Activated CD8-positive, alpha-beta T cell treated with anti-CD3 and anti-CD28 coated beads, Interleukin-2, amount 10 ng/mL, durations not matched to agents 7 days and 5 days (primary cell): ENCODE results near the gene CACNA1G. TPM values are rescaled to one million over a fixed set of nuclear protein-coding genes. Genes with fewer than 3 reads are reported as not detected.

Experiments
- ATAC-seq: fragments of 150-1000 bp; cut with Tn5 transposase; one replicate; pipeline ENCODE4 v1.10.0; 2021; ENCODE audit warnings: moderate library complexity
- CTCF ChIA-PET: fragments of 350-600 bp; sonication (Branson Sonifier 250); formaldehyde crosslinking; loops from one replicate; lab custom pipeline; 2021; ENCODE audit warnings: antibody characterized with exemption; lab: Charles Lee
- POLR2A ChIA-PET: fragments of 350-600 bp; sonication (Branson Sonifier 250); formaldehyde crosslinking; loops from one replicate; lab custom pipeline; 2021; ENCODE audit warnings: antibody characterized with exemption; lab: Charles Lee
- DNase-seq: peaks from one replicate; pipeline ENCODE4 v3.0.0-alpha.2; 2020
- H3K27ac Mint-ChIP-seq: one replicate; pipeline ENCODE4 v1.8.0; 2021; ENCODE audit warnings: mild to moderate bottlenecking, mixed read lengths
- H3K27me3 Mint-ChIP-seq: one replicate; pipeline ENCODE4 v1.8.0; 2021; ENCODE audit warnings: low read depth, mixed read lengths
- H3K36me3 Mint-ChIP-seq: one replicate; pipeline ENCODE4 v1.8.0; 2021; ENCODE audit warnings: low read depth, mixed read lengths
- H3K4me1 Mint-ChIP-seq: one replicate; pipeline ENCODE4 v1.8.0; 2021; ENCODE audit warnings: low read depth, mixed read lengths
- H3K4me3 Mint-ChIP-seq: one replicate; pipeline ENCODE4 v1.8.0; 2021; ENCODE audit warnings: mild to moderate bottlenecking, mixed read lengths
- H3K9me3 Mint-ChIP-seq: one replicate; pipeline ENCODE4 v1.8.0; 2022; ENCODE audit warnings: mixed read lengths; ENCODE audit not compliant: insufficient read depth
- total RNA-seq, 2 experiments: library from RNA; stranded (reverse); gene quantifications; one replicate each; pipeline ENCODE4 v1.2.3, GENCODE V29; 2021

Gene CACNA1G
- total RNA-seq, 2 experiments from 2014 or later, result not detected

- peaks cover 68% of the 10 kb centered on the region for H3K27me3 Mint-ChIP-seq
- POLR2A ChIA-PET, result no interaction called here
Measured at GRCh38 chr17:50561746-50562141, 1.2 kb downstream of the CACNA1G start.

GRCh38 chr17:50562242-50563091, 2.0 kb downstream of the CACNA1G start:
- H3K27me3 Mint-ChIP-seq, result peaks cover 71% of the 10 kb centered on the region
- no peaks in the 10 kb centered on the region for H3K36me3 Mint-ChIP-seq
- no peak overlapping the region for H3K27ac Mint-ChIP-seq
- no peak for ATAC-seq
- ChIA-PET CTCF (interaction anchor here (0.9 to 2.1 kb wide), 4 partner anchors 10 to 221 kb away, joined by 3 to 8 read pairs (median 4); no protein-coding TSS in a partner anchor), POLR2A (interaction anchor here (0.7 kb wide), 1 partner anchor 60 kb away, joined by 3 read pairs; no protein-coding TSS in a partner anchor)
- DNase-seq, result no peak
- no peak overlapping the region for H3K4me3 Mint-ChIP-seq
- peaks cover 19% of the 10 kb centered on the region for H3K4me1 Mint-ChIP-seq
- no peaks in the 10 kb centered on the region for H3K9me3 Mint-ChIP-seq

More at GRCh38 chr17:50561746-50562141, 1.2 kb downstream of the CACNA1G start:
- ATAC-seq, result no peak
- H3K4me1 Mint-ChIP-seq, result peaks cover 19% of the 10 kb centered on the region
- CTCF ChIA-PET, result interaction anchor here (0.7 to 2.1 kb wide), 3 partner anchors 19 to 221 kb away, joined by 3 to 8 read pairs (median 4); no protein-coding TSS in a partner anchor
- H3K4me3 Mint-ChIP-seq, result no peak overlapping the region
- no peak overlapping the region for H3K27ac Mint-ChIP-seq
- no peaks in the 10 kb centered on the region for H3K36me3 Mint-ChIP-seq
- no peaks in the 10 kb centered on the region for H3K9me3 Mint-ChIP-seq
- DNase-seq, result no peak

GRCh38 chr17:50563092-50563511, 2.6 kb downstream of the CACNA1G start:
- ChIA-PET CTCF (interaction anchor here (0.9 to 2.1 kb wide), 3 partner anchors 10 to 63 kb away, joined by 3 to 8 read pairs (median 4); no protein-coding TSS in a partner anchor), POLR2A (interaction anchor here (0.7 kb wide), 1 partner anchor 59 kb away, joined by 3 read pairs; no protein-coding TSS in a partner anchor)
- peaks cover 67% of the 10 kb centered on the region for H3K27me3 Mint-ChIP-seq
- H3K4me1 Mint-ChIP-seq, result peaks cover 19% of the 10 kb centered on the region
- no peak for DNase-seq
- H3K27ac Mint-ChIP-seq, result no peak overlapping the region
- no peak overlapping the region for H3K4me3 Mint-ChIP-seq
- H3K9me3 Mint-ChIP-seq, result no peaks in the 10 kb centered on the region
- no peak for ATAC-seq
- no peaks in the 10 kb centered on the region for H3K36me3 Mint-ChIP-seq

GRCh38 chr17:50564916-50565315, 4.4 kb downstream of the CACNA1G start:
- Mint-ChIP-seq H3K27me3 (peaks cover 51% of the 10 kb centered on the region), H3K4me1 (peaks cover 10% of the 10 kb centered on the region), H3K27ac (no peak overlapping the region), H3K4me3 (no peak overlapping the region), H3K36me3 (no peaks in the 10 kb centered on the region), H3K9me3 (no peaks in the 10 kb centered on the region)
- no peak for DNase-seq
- POLR2A ChIA-PET, result no interaction called here
- CTCF ChIA-PET, result interaction anchor here (1.6 kb wide), 1 partner anchor 61 kb away, joined by 4 read pairs; no protein-coding TSS in a partner anchor
- ATAC-seq, result no peak

- DNase-seq (no peak), ATAC-seq (peak; percentile 48)
- H3K36me3 Mint-ChIP-seq, result no peaks in the 10 kb centered on the region
- ChIA-PET POLR2A (no interaction called here), CTCF (interaction anchor here (1.3 kb wide), 1 partner anchor 60 kb away, joined by 3 read pairs; no protein-coding TSS in a partner anchor)
- peaks cover 48% of the 10 kb centered on the region for H3K27me3 Mint-ChIP-seq
- peaks cover 7% of the 10 kb centered on the region for H3K4me1 Mint-ChIP-seq
- no peaks in the 10 kb centered on the region for H3K9me3 Mint-ChIP-seq
- H3K4me3 Mint-ChIP-seq, result no peak overlapping the region
- H3K27ac Mint-ChIP-seq, result peak overlapping the region; percentile 20
Measured at GRCh38 chr17:50565402-50566350, 5.2 kb downstream of the CACNA1G start.

- ATAC-seq, result no peak
- Mint-ChIP-seq H3K4me1 (peaks cover 7% of the 10 kb centered on the region), H3K27ac (no peak overlapping the region), H3K4me3 (no peak overlapping the region), H3K27me3 (peaks cover 48% of the 10 kb centered on the region), H3K9me3 (no peaks in the 10 kb centered on the region), H3K36me3 (no peaks in the 10 kb centered on the region)
- DNase-seq, result no peak
- ChIA-PET POLR2A (no interaction called here), CTCF (interaction anchor here (1.3 kb wide), 1 partner anchor 59 kb away, joined by 3 read pairs; no protein-coding TSS in a partner anchor)
Measured at GRCh38 chr17:50566886-50567285, 6.4 kb downstream of the CACNA1G start.

- DNase-seq (no peak), ATAC-seq (no peak)
- POLR2A ChIA-PET, result no interaction called here
- no peaks in the 10 kb centered on the region for H3K9me3 Mint-ChIP-seq
- peaks cover 33% of the 10 kb centered on the region for H3K27me3 Mint-ChIP-seq
- no peak overlapping the region for H3K27ac Mint-ChIP-seq
- peaks cover 3% of the 10 kb centered on the region for H3K4me1 Mint-ChIP-seq
- H3K4me3 Mint-ChIP-seq, result no peak overlapping the region
- no peaks in the 10 kb centered on the region for H3K36me3 Mint-ChIP-seq
- CTCF ChIA-PET, result no interaction called here
Measured at GRCh38 chr17:50568659-50569058, 8.1 kb downstream of the CACNA1G start.

- CTCF ChIA-PET, result no interaction called here
Measured at GRCh38 chr17:50569592-50569991, 9.1 kb downstream of the CACNA1G start.

GRCh38 chr17:50570032-50570431, 9.5 kb downstream of the CACNA1G start:
- H3K4me3 Mint-ChIP-seq, result no peak overlapping the region
- peaks cover under 1% of the 10 kb centered on the region for H3K4me1 Mint-ChIP-seq
- H3K36me3 Mint-ChIP-seq, result no peaks in the 10 kb centered on the region
- ATAC-seq, result no peak
- POLR2A ChIA-PET, result no interaction called here
- CTCF ChIA-PET, result no interaction called here
- no peak overlapping the region for H3K27ac Mint-ChIP-seq
- no peaks in the 10 kb centered on the region for H3K9me3 Mint-ChIP-seq
- DNase-seq, result no peak
- H3K27me3 Mint-ChIP-seq, result peaks cover 20% of the 10 kb centered on the region

More at GRCh38 chr17:50569592-50569991, 9.1 kb downstream of the CACNA1G start:
- POLR2A ChIA-PET, result no interaction called here
- Mint-ChIP-seq H3K9me3 (no peaks in the 10 kb centered on the region), H3K4me3 (no peak overlapping the region), H3K27ac (no peak overlapping the region), H3K4me1 (peaks cover 3% of the 10 kb centered on the region), H3K36me3 (no peaks in the 10 kb centered on the region), H3K27me3 (peaks cover 25% of the 10 kb centered on the region)
- DNase-seq (no peak), ATAC-seq (no peak)

- no peak for DNase-seq
- no peak overlapping the region for H3K4me3 Mint-ChIP-seq
- peaks cover 18% of the 10 kb centered on the region for H3K27me3 Mint-ChIP-seq
- H3K27ac Mint-ChIP-seq, result no peak overlapping the region
- CTCF ChIA-PET, result no interaction called here
- POLR2A ChIA-PET, result no interaction called here
- no peak for ATAC-seq
- H3K4me1 Mint-ChIP-seq, result no peaks in the 10 kb centered on the region
- H3K9me3 Mint-ChIP-seq, result no peaks in the 10 kb centered on the region
- H3K36me3 Mint-ChIP-seq, result no peaks in the 10 kb centered on the region
Measured at GRCh38 chr17:50570528-50570927, 10.0 kb downstream of the CACNA1G start.

- DNase-seq (no peak), ATAC-seq (no peak)
- Mint-ChIP-seq H3K9me3 (no peaks in the 10 kb centered on the region), H3K4me3 (no peak overlapping the region), H3K27me3 (peaks cover 9% of the 10 kb centered on the region), H3K36me3 (no peaks in the 10 kb centered on the region), H3K27ac (no peak overlapping the region), H3K4me1 (no peaks in the 10 kb centered on the region)
- ChIA-PET CTCF (no interaction called here), POLR2A (no interaction called here)
Measured at GRCh38 chr17:50571681-50572080, 11.2 kb downstream of the CACNA1G start.
